Vagina (tissue), 2 donors: ENCODE results near the gene INPP5A.

Source experiments
- POLR2A ChIP-seq, 2 donors: fragments of 450-650 bp; IDR thresholded peaks; one replicate each; pipeline ENCODE4 v1.6.1; 2017; ENCODE audit warnings: antibody characterized with exemption in 2 of 2, mild to moderate bottlenecking in 2 of 2, moderate library complexity in 2 of 2
- POLR2AphosphoS5 ChIP-seq, 2 donors: sonication (generic); formaldehyde crosslinking; IDR thresholded peaks; one replicate each; pipeline ENCODE4 v1.9.0; 2017; ENCODE audit warnings: antibody characterized with exemption in 2 of 2, mild to moderate bottlenecking in 2 of 2, low read depth in 1 of 2; ENCODE audit not compliant: insufficient read depth in 1 of 2
- TF ChIP-seq, protein P1 (sequence below), 3 experiments: fragments of 450-650 bp in 2 of 3; fragments of 200-600 bp in 1 of 3; sonication (generic) in 1 of 3; IDR thresholded peaks; one replicate each; pipeline ENCODE4 v1.5.1; 2017 to 2019; ENCODE audit warnings: antibody characterized with exemption in 3 of 3, mild to moderate bottlenecking in 2 of 3, moderate library complexity in 2 of 3

GRCh38 chr10:132533571-132534260 is 3.9 kb upstream of the INPP5A start:
- TF ChIP-seq, protein P1, sequence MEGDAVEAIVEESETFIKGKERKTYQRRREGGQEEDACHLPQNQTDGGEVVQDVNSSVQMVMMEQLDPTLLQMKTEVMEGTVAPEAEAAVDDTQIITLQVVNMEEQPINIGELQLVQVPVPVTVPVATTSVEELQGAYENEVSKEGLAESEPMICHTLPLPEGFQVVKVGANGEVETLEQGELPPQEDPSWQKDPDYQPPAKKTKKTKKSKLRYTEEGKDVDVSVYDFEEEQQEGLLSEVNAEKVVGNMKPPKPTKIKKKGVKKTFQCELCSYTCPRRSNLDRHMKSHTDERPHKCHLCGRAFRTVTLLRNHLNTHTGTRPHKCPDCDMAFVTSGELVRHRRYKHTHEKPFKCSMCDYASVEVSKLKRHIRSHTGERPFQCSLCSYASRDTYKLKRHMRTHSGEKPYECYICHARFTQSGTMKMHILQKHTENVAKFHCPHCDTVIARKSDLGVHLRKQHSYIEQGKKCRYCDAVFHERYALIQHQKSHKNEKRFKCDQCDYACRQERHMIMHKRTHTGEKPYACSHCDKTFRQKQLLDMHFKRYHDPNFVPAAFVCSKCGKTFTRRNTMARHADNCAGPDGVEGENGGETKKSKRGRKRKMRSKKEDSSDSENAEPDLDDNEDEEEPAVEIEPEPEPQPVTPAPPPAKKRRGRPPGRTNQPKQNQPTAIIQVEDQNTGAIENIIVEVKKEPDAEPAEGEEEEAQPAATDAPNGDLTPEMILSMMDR (IDR thresholded peaks at IDR 0.05) = no peak
- no peak for TF ChIP-seq POLR2AphosphoS5 (IDR thresholded peaks at IDR 0.05; ENCODE audit: insufficient read depth in 1 of 2, low read depth in 1 of 2)
- no peak for TF ChIP-seq POLR2A (IDR thresholded peaks at IDR 0.05)
